Measurements from ENCODE around the gene ANKRD55.
"Not testable (repeated sequence)": the region's sequence is repeated elsewhere in the genome, so short reads cannot be mapped to it uniquely, and the experiment has no call there.

Gene ANKRD55

DNA sequence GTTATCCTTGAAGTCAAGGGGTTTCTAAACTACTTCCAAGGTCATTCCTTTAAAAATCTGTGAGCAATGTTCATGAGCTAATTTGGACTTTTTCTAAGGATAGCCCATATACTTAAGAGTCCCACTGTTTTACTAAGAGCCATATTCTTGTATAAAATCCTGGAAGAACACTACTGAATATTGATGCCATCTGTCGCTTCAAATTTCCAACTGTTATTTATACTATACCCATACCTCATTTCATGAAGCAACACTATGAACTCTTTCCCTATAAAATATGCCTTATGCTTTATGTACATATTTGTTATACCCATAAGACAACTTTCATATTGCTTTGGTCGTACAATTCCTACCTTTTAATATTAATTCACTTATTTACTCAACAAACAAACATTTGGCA lies 12.4 kb upstream of the ANKRD55 start:
- H3K4me3 ChIP-seq (ENCODE audit: low read depth, low read length): no peak overlapping the region
- TF ChIP-seq, protein P1, sequence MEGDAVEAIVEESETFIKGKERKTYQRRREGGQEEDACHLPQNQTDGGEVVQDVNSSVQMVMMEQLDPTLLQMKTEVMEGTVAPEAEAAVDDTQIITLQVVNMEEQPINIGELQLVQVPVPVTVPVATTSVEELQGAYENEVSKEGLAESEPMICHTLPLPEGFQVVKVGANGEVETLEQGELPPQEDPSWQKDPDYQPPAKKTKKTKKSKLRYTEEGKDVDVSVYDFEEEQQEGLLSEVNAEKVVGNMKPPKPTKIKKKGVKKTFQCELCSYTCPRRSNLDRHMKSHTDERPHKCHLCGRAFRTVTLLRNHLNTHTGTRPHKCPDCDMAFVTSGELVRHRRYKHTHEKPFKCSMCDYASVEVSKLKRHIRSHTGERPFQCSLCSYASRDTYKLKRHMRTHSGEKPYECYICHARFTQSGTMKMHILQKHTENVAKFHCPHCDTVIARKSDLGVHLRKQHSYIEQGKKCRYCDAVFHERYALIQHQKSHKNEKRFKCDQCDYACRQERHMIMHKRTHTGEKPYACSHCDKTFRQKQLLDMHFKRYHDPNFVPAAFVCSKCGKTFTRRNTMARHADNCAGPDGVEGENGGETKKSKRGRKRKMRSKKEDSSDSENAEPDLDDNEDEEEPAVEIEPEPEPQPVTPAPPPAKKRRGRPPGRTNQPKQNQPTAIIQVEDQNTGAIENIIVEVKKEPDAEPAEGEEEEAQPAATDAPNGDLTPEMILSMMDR (IDR thresholded peaks at IDR 0.05; ENCODE audit: borderline replicate concordance, insufficient read depth, low read depth, low read length): no peak

DNA sequence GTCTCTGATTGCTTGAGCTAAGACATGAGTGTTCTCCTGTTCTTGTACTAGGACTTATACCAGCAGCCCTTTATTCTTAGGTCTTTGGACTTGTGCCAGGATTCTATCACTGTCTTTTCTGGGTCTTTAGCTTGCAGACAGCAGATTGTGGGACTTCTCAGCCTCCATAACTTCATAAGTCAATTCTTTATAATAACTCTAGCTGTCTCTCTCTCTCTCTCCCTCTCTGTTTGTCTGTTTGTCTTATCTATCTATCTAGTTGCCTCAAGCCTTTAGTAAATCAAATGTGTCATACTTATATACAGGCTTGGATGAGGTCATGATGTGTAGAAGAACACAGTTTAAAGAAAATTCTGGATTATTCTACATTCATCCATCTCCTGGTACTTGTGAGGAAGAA lies 11.5 kb upstream of the ANKRD55 start:
- TF ChIP-seq, protein P1 (IDR thresholded peaks at IDR 0.05; ENCODE audit: borderline replicate concordance, insufficient read depth, low read depth, low read length): no peak
- H3K4me3 ChIP-seq (ENCODE audit: low read depth, low read length): no peak overlapping the region

DNA sequence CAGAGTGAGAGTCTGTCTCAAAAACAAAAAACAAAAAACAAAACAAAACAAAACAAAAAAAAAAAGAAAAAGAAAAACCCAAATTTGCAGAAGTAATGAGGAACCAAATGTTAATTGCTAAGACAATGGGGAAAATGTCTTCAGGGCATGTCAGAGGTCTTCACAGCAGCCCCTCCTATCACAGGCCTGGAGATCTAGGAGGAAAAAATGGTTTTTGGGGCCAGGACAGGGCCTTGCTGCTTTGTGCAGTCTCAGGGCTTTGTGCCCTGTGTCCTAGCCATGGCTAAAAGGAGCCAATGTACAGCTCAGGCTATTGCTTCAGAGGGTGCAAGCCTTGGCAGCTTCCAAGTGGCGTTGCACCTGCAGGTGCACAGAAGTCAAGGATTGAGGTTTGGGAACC lies 9.1 kb upstream of the ANKRD55 start:
- H3K4me3 ChIP-seq (ENCODE audit: low read depth, low read length): not testable (repeated sequence)

DNA sequence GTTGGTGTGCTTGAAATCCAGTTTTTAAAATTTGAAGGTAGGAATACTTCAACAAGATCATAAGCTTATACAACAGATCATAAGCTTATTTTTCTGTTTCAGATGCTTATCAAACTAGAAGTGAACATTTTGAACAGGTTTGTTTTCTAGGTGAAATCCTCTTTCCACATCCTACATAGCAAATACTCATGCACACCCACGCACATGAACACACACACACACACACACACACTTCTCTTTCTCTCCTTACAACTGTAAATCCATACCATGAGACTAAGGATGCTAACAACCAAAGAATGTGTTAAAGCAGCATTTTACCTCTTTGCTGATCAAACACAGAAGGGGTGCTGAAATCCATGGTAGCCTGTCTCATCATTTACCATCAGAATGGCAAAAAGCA lies 592 bp downstream of the ANKRD55 start:
- no peak overlapping the region for H3K4me3 ChIP-seq (ENCODE audit: low read depth, low read length)
- TF ChIP-seq, protein P1 (IDR thresholded peaks at IDR 0.05; ENCODE audit: borderline replicate concordance, insufficient read depth, low read depth, low read length): no peak

DNA sequence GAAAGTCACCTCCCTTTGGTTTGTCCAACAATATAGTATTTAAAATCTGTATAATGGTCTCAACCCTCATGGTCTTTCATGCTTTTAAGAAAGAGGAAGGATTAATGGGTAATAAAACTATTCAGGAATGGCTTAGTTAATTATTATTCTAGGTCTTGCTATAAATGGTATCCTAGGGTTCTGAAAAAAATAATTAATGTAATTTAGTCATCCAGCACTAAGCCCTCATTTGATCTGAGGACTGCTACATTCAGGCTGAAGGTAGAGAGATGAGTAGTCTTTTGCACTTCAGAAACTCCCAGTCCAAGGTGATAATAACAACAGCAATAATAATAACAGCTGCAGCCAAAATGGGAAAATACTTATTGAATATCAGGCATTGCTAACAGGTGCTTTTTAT lies 2.6 kb downstream of the ANKRD55 start:
- H3K4me3 ChIP-seq (ENCODE audit: low read depth, low read length): no peak overlapping the region
- TF ChIP-seq, protein P1 (IDR thresholded peaks at IDR 0.05; ENCODE audit: borderline replicate concordance, insufficient read depth, low read depth, low read length): no peak

DNA sequence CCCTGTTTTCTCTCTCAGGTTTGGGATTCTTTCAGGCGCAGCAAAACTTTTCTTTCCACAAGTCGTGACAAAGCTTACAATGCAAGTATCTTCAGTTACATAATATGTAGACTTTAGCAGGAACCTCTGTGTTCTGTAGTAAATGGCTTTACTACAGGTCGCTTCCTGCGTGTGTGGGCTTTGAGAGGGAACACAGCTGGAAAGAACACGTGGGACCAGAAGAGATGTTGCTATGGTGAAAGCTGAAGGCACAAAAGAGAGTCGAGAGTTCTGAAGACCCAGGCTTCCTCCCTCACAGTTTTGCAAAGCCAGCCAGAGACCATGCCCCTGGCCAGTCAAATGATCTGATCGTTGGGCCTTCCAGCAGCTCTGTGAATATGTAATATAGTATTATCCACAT lies 4.0 kb downstream of the ANKRD55 start:
- H3K4me3 ChIP-seq (ENCODE audit: low read depth, low read length): no peak overlapping the region
- TF ChIP-seq, protein P1 (IDR thresholded peaks at IDR 0.05; ENCODE audit: borderline replicate concordance, insufficient read depth, low read depth, low read length): no peak

DNA sequence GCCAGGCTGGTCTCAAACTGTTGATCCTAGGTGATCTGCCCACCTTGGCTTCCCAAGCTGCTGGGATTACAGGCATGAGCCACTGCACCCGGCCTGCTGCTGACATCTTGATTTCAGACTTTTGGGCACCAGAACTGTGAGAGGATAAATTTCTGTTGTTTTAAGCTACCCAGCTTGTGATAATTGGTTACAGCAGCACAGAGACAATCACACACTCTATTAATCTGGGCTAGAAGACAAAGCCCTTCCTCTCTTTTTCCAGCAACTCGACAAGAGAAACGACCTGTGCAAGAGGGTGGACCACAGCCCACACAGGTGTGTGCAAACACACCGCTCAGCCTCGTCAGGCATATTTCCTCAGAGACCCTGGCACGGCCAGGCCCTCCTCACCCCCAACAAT lies 4.5 kb downstream of the ANKRD55 start:
- TF ChIP-seq, protein P1 (IDR thresholded peaks at IDR 0.05; ENCODE audit: borderline replicate concordance, insufficient read depth, low read depth, low read length): no peak
- no peak overlapping the region for H3K4me3 ChIP-seq (ENCODE audit: low read depth, low read length)

DNA sequence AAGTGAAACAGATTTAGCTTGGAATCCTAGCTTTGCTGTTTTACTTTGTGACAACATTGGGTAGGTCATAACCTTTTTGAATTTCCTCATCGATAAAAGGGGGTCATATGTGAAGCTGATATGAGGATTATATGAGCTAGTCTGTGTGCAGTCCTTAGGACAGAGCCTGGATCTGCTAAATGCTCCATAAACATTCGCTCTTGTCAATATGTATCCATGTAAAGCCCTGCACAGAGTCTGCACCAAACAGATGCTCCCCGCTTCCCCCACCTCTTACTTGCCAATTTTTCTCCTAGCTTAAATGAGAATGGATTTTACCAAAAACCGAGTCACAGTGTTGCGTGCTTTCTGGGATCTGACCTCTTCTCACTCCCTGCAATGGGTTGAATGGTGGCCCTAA lies 5.4 kb downstream of the ANKRD55 start:
- H3K4me3 ChIP-seq (ENCODE audit: low read depth, low read length): no peak overlapping the region
- TF ChIP-seq, protein P1 (IDR thresholded peaks at IDR 0.05; ENCODE audit: borderline replicate concordance, insufficient read depth, low read depth, low read length): no peak

DNA sequence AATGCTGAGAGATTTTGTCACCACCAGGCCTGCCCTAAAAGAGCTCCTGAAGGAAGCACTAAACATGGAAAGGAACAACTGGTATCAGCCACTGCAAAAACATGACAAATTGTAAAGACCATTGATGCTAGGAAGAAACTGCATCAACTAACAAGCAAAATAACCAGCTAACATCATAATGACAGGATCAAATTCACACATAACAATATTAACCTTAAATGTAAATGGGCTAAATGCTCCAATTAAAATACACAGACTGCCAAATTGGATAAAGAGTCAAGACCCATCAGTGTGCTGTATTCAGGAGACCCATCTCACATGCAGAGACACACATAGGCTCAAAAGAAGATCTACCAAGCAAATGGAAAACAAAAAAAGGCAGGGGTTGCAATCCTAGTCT lies 9.8 kb downstream of the ANKRD55 start:
- not testable (repeated sequence) for H3K4me3 ChIP-seq (ENCODE audit: low read depth, low read length)

DNA sequence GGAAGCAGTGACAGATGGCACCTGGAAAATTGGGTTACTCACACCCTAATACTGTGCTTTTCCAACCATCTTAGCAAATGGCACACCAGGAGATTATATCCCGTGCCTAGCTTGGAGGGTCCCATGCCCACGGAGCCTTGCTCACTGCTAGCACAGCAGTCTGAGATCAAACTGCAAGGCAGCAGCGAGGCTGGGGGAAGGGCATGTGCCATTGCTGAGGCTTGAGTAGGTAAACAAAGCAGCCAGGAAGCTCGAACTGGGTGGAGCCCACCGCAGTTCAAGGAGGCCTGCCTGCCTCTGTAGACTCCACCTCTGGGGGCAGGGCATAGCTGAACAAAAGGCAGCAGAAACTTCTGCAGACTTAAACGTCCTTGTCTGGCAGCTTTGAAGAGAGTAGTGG lies 11.5 kb downstream of the ANKRD55 start:
- not testable (repeated sequence) for H3K4me3 ChIP-seq (ENCODE audit: low read depth, low read length)

Data from GM12875 (cell line).